ENCODE data around the gene OTULINL. TPM values are rescaled to one million over a fixed set of nuclear protein-coding genes. Genes with fewer than 3 reads are reported as not detected.

Gene OTULINL
- total and polyA plus RNA-seq, 4 donors, result 0.82 to 4.1 (median 1.6) TPM

- H3K9me3 ChIP-seq (ENCODE audit: control insufficient read depth in 4 of 4, low read length in 3 of 4), result no peaks in the 10 kb centered on the region
- no peak for TF ChIP-seq HNF4A (conservative IDR thresholded peaks at IDR 0.05)
- no peak for TF ChIP-seq ZBTB33 (IDR thresholded peaks at IDR 0.05)
- no peak for TF ChIP-seq ATF3 (IDR thresholded peaks at IDR 0.05)
- TF ChIP-seq SP1 (IDR thresholded peaks at IDR 0.05), result no peak
- no peak for TF ChIP-seq NR2F2 (IDR thresholded peaks at IDR 0.05)
- no peak for TF ChIP-seq RXRA (IDR thresholded peaks at IDR 0.05)
- no peak for TF ChIP-seq GABPA (IDR thresholded peaks at IDR 0.05 in 1 of 2, conservative IDR thresholded peaks at IDR 0.05 in 1 of 2)
- H3K4me3 ChIP-seq (ENCODE audit: low read depth in 1 of 3, low read length in 3 of 3), result no peak overlapping the region
- 44% methylated on average over 8 of the region's 8 CpGs for WGBS
- no peak for DNase-seq (ENCODE audit: low spot score)
- H3K9ac ChIP-seq (ENCODE audit: low read depth in 1 of 2, low read length in 2 of 2), result no peak overlapping the region
- no peaks in the 10 kb centered on the region for H3K27me3 ChIP-seq (ENCODE audit: control insufficient read depth in 4 of 4, insufficient read depth in 4 of 4, low read length in 3 of 4)
- H3K36me3 ChIP-seq (ENCODE audit: control insufficient read depth in 4 of 4, insufficient read depth in 3 of 4, low read depth in 1 of 4, low read length in 3 of 4), result no peaks in the 10 kb centered on the region
- H3K27ac ChIP-seq (ENCODE audit: low read depth in 1 of 2, low read length in 2 of 2), result no peak overlapping the region
- no peaks in the 10 kb centered on the region for H3K4me1 ChIP-seq (ENCODE audit: control insufficient read depth in 4 of 4, insufficient read depth in 4 of 4, low read length in 3 of 4)
Observed at GRCh38 chr5:14557791-14558415, 23.7 kb upstream of the OTULINL start.

GRCh38 chr5:14560091-14560595, 21.4 kb upstream of the OTULINL start:
- Histone ChIP-seq H3K36me3 (ENCODE audit: control insufficient read depth in 4 of 4, insufficient read depth in 3 of 4, low read depth in 1 of 4, low read length in 3 of 4) (no peaks in the 10 kb centered on the region), H3K27ac (ENCODE audit: low read depth in 1 of 2, low read length in 2 of 2) (no peak overlapping the region), H3K4me1 (ENCODE audit: control insufficient read depth in 4 of 4, insufficient read depth in 4 of 4, low read length in 3 of 4) (no peaks in the 10 kb centered on the region), H3K27me3 (ENCODE audit: control insufficient read depth in 4 of 4, insufficient read depth in 4 of 4, low read length in 3 of 4) (no peaks in the 10 kb centered on the region), H3K9me3 (ENCODE audit: control insufficient read depth in 4 of 4, low read length in 3 of 4) (no peaks in the 10 kb centered on the region), H3K9ac (ENCODE audit: low read depth in 1 of 2, low read length in 2 of 2) (no peak overlapping the region), H3K4me3 (ENCODE audit: low read depth in 1 of 3, low read length in 3 of 3) (no peak overlapping the region)
- TF ChIP-seq CTCF (IDR thresholded peaks at IDR 0.05; ENCODE audit: low read depth, low read length, missing input control) (no peak), REST (IDR thresholded peaks at IDR 0.05) (no peak), NR2F2 (IDR thresholded peaks at IDR 0.05) (no peak), HNF4G (IDR thresholded peaks at IDR 0.05) (no peak), MAX (IDR thresholded peaks at IDR 0.05) (no peak), ZBTB33 (IDR thresholded peaks at IDR 0.05) (no peak)
- 39% methylated on average over 10 of the region's 10 CpGs for WGBS
- DNase-seq (ENCODE audit: low spot score), result no peak

All from liver (tissue), 9 donors.